Ecto neural progenitor cell (in vitro differentiated cells): ENCODE measurements around the gene ITSN1.
A peak's percentile ranks its signal among the peaks of the same experiment; 100 is the strongest.
"Not testable (repeated sequence)": the region's sequence is repeated elsewhere in the genome, so short reads cannot be mapped to it uniquely, and the experiment has no call there.

Experiments
- DNase-seq: peaks from one replicate; pipeline ENCODE4 v3.0.0-alpha.2; 2018; ENCODE audit warnings: low spot score

ITSN1 gene

GRCh38 chr21:33895356-33895755 lies 253.1 kb downstream of the ITSN1 start:
- DNase-seq: no peak

GRCh38 chr21:33896691-33897090 lies 254.4 kb downstream of the ITSN1 start:
- DNase-seq: no peak

- no peak for DNase-seq
Measured at GRCh38 chr21:33897098-33897497, 254.8 kb downstream of the ITSN1 start.

GRCh38 chr21:33897739-33898138 lies 255.4 kb downstream of the ITSN1 start:
- no peak for DNase-seq

- DNase-seq: no peak
Measured at GRCh38 chr21:33898586-33898985, 256.3 kb downstream of the ITSN1 start.

- DNase-seq: no peak
Measured at GRCh38 chr21:33899199-33899598, 256.9 kb downstream of the ITSN1 start.

- peak; percentile 72 for DNase-seq
Measured at GRCh38 chr21:33901412-33902288, 259.3 kb downstream of the ITSN1 start.

GRCh38 chr21:33902349-33902748 lies 260.0 kb downstream of the ITSN1 start:
- DNase-seq: no peak

GRCh38 chr21:33904041-33904440 lies 261.7 kb downstream of the ITSN1 start:
- DNase-seq: no peak

- DNase-seq: no peak
Measured at GRCh38 chr21:33908760-33909159, 266.5 kb downstream of the ITSN1 start.

GRCh38 chr21:33909756-33910155 lies 267.5 kb downstream of the ITSN1 start:
- DNase-seq: no peak

GRCh38 chr21:33914188-33914587 lies 271.9 kb downstream of the ITSN1 start:
- DNase-seq: no peak

- peak; percentile 98 for DNase-seq
Measured at GRCh38 chr21:33915368-33916199, 273.3 kb downstream of the ITSN1 start, which contains the start of gene ATP5PO. ATP5PO (minus strand) TSS chr21:33915804; CDS start chr21:33915763, 41 bp downstream.

GRCh38 chr21:33916200-33916567 lies 273.9 kb downstream of the ITSN1 start:
- no peak for DNase-seq

GRCh38 chr21:33917421-33917820 lies 275.1 kb downstream of the ITSN1 start:
- no peak for DNase-seq

GRCh38 chr21:33924079-33924765 lies 281.9 kb downstream of the ITSN1 start:
- DNase-seq: peak; percentile 87

- no peak for DNase-seq
Measured at GRCh38 chr21:33924766-33925100, 282.4 kb downstream of the ITSN1 start.

GRCh38 chr21:33926248-33926647 lies 283.9 kb downstream of the ITSN1 start:
- DNase-seq: not testable (repeated sequence)

GRCh38 chr21:33931052-33931798 lies 288.9 kb downstream of the ITSN1 start:
- peak; percentile 53 for DNase-seq

- no peak for DNase-seq
Measured at GRCh38 chr21:33931799-33932390, 289.6 kb downstream of the ITSN1 start.

- DNase-seq: no peak
Measured at GRCh38 chr21:33932731-33933130, 290.4 kb downstream of the ITSN1 start.
